ENCODE results near the gene AMOTL1.
"Not testable (repeated sequence)": the region's sequence is repeated elsewhere in the genome, so short reads cannot be mapped to it uniquely, and the experiment has no call there.

The AMOTL1 gene

DNA sequence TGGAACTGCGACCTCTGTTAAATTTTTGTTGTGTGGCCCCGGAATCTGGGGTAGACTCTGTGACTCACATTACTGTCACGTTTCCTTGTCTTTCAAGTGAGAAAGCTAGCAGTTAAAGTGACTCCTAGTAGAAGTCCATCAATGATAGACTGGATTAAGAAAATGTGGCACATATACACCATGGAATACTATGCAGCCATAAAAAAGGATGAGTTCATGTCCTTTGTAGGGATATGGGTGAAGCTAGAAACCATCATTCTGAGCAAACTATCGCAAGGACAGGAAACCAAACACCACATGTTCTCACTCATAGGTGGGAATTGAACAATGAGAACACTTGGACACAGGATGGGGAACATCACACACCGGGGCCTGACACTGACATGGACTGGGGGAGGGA, 23.8 kb downstream of the AMOTL1 start:
- not testable (repeated sequence) for DNase-seq (ENCODE audit: low read depth)

- no peak for DNase-seq (ENCODE audit: low read depth)
Measured at GRCh38 chr11:94792451-94792850, 24.3 kb downstream of the AMOTL1 start.

- no peak for DNase-seq (ENCODE audit: low read depth)
Measured at GRCh38 chr11:94793002-94793401, 24.8 kb downstream of the AMOTL1 start.

GRCh38 chr11:94793822-94794221, 25.7 kb downstream of the AMOTL1 start:
- DNase-seq (ENCODE audit: low read depth) = no peak

DNA sequence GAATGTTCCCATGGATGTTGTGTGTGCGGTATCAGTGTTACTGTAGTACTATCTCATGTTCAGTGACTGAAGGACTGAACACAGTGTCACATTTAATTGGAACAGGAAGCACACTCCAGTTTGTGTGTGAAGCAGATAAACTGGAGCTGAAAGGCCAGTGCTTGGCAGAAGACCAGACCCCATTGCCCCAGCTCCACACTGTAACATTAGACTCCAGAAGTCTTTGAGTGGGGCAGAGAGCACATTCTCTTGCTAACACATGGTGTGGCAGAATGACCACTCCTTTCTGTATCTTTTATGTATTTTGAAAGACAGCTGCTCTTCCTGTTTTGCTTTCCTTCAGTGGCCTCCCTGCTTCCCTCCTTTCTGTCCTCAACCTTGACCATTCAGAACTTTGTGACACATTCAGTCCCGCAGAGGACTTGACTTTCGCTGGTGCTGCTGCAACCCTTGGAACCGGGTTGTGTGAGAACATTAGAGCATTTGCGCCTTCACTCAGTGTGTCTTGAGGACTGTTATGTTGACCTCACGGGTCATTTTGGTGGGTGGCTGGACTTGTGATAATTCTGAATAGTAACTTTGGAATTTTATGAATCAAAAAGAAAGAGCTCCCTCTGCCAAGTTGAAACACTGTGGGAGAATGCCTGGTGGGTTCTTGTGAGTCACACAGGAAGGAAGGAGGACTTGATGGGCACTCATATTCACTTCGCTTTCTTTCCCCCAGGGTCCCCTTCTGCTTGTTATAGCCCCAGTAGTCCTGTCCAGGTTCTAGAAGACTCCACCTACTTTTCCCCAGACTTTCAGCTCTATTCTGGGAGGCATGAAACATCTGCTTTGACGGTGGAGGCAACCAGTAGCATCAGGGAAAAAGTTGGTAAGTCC, 26.4 kb downstream of the AMOTL1 start:
- DNase-seq (ENCODE audit: low read depth) = no peak

GRCh38 chr11:94795476-94796189, 27.5 kb downstream of the AMOTL1 start:
- DNase-seq (ENCODE audit: low read depth) = no peak

- no peak for DNase-seq (ENCODE audit: low read depth)
Measured at GRCh38 chr11:94796190-94796580, 28.0 kb downstream of the AMOTL1 start.

DNA sequence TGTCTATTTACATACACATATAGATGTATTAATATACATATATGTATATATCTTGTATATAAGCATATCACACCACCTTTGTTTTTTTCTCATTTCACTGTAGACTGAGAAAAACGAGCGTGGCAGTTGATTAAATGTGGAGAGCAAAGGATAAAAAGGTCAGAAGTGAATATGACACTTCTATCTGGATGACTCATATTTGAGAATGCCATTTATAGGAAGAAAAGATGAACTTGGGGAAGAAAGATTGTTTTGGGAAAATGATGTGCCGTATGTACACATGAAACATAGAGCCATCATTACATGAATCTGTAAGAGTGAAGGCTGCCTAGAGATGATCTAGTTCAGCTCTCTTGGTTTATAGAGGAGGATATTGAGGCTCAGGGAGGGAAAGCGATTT, 28.7 kb downstream of the AMOTL1 start:
- DNase-seq (ENCODE audit: low read depth) = no peak

DNA sequence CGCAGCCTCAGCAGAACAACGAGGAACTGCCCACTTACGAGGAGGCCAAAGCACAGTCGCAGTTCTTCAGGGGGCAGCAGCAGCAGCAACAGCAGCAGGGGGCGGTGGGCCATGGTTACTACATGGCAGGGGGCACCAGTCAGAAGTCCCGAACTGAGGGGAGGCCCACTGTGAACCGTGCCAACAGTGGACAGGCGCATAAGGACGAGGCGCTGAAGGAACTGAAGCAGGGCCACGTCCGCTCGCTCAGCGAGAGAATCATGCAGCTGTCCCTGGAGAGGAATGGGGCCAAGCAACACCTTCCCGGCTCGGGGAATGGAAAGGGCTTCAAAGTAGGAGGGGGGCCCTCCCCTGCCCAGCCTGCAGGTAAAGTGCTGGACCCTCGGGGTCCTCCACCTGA, 31.6 kb downstream of the AMOTL1 start:
- DNase-seq (ENCODE audit: low read depth) = no peak

DNA sequence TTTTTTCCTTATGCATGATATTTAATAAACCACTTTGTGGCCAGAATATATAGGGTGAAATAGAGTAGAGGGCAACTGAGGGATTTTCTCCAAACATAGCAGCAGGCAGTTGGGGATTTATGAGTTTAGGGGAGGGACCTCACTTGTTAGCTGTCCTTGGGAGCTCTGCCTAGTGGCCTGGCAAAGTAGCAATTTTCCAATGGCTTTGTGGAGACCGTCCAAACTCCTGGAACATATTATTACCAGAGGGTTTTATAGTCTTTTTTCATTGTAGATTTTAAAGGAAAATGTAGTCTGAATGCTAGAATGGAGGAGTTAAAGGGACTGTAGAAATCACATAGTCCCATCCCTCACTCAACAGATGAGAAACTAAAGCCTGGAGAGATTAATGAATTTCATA, 32.3 kb downstream of the AMOTL1 start:
- no peak for DNase-seq (ENCODE audit: low read depth)

GRCh38 chr11:94801866-94802460, 33.8 kb downstream of the AMOTL1 start:
- DNase-seq (ENCODE audit: low read depth) = no peak

GRCh38 chr11:94802501-94802900, 34.3 kb downstream of the AMOTL1 start:
- DNase-seq (ENCODE audit: low read depth) = no peak

- DNase-seq (ENCODE audit: low read depth) = no peak
Measured at GRCh38 chr11:94803491-94803890, 35.3 kb downstream of the AMOTL1 start.

- DNase-seq (ENCODE audit: low read depth) = no peak
Measured at GRCh38 chr11:94804874-94805273, 36.7 kb downstream of the AMOTL1 start.

- DNase-seq (ENCODE audit: low read depth) = no peak
Measured at GRCh38 chr11:94806014-94806413, 37.9 kb downstream of the AMOTL1 start.

GRCh38 chr11:94806419-94806818, 38.3 kb downstream of the AMOTL1 start:
- no peak for DNase-seq (ENCODE audit: low read depth)

DNA sequence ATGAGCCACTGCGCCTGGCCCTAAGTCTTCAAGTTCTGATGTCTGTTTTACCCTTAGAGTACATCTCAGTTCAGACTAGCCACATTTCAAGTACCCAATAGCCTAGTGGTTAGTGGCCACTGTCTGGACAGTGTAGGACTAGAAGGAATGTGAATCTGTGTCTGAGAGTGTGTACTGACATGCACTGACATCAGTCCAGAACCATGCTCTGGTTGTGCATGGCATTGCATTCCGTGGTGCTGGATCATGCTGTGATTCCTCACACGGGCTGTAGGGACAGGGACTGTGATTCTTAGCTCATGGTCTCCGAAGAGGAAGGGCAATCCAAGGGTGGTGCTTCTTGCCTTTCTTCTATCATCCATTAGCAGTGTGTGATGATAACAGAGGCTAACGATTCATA, 41.1 kb downstream of the AMOTL1 start:
- DNase-seq (ENCODE audit: low read depth) = no peak

- not testable (repeated sequence) for DNase-seq (ENCODE audit: low read depth)
Measured at GRCh38 chr11:94812724-94813720, 44.9 kb downstream of the AMOTL1 start.

- no peak for DNase-seq (ENCODE audit: low read depth)
Measured at GRCh38 chr11:94814272-94814976, 46.3 kb downstream of the AMOTL1 start.

GRCh38 chr11:94815705-94816344, 47.7 kb downstream of the AMOTL1 start:
- DNase-seq (ENCODE audit: low read depth) = no peak

DNA sequence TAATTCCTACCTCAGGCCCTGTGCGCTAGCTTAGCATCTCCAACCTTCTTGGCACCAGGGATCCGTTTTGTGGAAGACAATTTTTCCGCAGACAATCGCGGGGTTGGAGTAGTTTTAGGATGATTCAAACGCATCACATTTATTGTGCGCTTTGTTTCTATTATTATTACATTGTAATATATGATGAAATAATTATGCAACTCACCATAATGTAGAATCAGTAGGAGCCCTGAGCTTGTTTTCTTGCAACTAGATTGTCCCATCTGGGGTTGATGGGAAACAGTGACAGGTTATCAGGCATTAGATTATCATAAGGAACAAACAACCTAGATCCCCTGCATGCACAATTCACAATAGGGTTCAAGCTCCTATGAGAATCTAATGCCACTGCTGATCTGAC, 52.3 kb downstream of the AMOTL1 start:
- DNase-seq (ENCODE audit: low read depth) = no peak
